Adrenal gland (tissue), 12 donors: ENCODE data around the gene ARHGAP44. TPM values are rescaled to one million over a fixed set of nuclear protein-coding genes. Genes with fewer than 3 reads are reported as not detected.

Experiments
- DNase-seq, 7 donors: peaks; one replicate each; pipeline ENCODE4 v3.0.0-alpha.2; 2019 to 2020
- H3K27ac ChIP-seq, 5 donors: fragments of 200-600 bp; sonication (generic) in 4 of 5; 1 replicate in 3 of 5; 2 replicates in 2 of 5; pipeline versions ENCODE4 v1.5.1 to v1.8.0; 2016 to 2020; ENCODE audit warnings: mild to moderate bottlenecking in 1 of 5
- H3K27me3 ChIP-seq: fragments of 200-600 bp; 2 replicates; pipeline ENCODE4 v1.8.0; 2021
- H3K36me3 ChIP-seq, 2 donors: fragments of 200-600 bp; replicated peaks in 1 of 2; 1 replicate in 1 of 2; 2 replicates in 1 of 2; pipeline versions ENCODE4 v1.5.1 to v1.8.0; 2018 to 2022
- H3K4me1 ChIP-seq, 2 donors: fragments of 200-600 bp; replicated peaks in 1 of 2; 1 replicate in 1 of 2; 2 replicates in 1 of 2; pipeline versions ENCODE4 v1.5.1 to v1.8.0; 2018 to 2021
- H3K4me3 ChIP-seq, 4 donors: fragments of 200-600 bp; sonication (generic) in 3 of 4; one replicate each; pipeline ENCODE4 v1.5.1; 2016 to 2018
- H3K9me3 ChIP-seq, 3 donors: fragments of 200-600 bp; sonication (generic) in 1 of 3; replicated peaks in 1 of 3; 1 replicate in 2 of 3; 2 replicates in 1 of 3; pipeline versions ENCODE4 v1.5.1 to v1.8.0; 2016 to 2021
- POLR2A ChIP-seq, 2 donors: fragments of 450-650 bp; IDR thresholded peaks; one replicate each; pipeline ENCODE4 v1.6.1; 2017; ENCODE audit warnings: antibody characterized with exemption in 2 of 2, mild to moderate bottlenecking in 2 of 2, moderate library complexity in 1 of 2
- WGBS, 4 donors: extraction: QIAGEN DNeasy Blood & Tissue Kit in 2 of 4; methylation state at CpG; one replicate each; pipeline versions ENCODE4 v1.1.5 to v1.1.7; 2013 to 2017; 5-methylcytosine and 5-hydroxymethylcytosine counted together
- intact Hi-C, 2 donors: fragments of 100-400 bp; cut with DNase I; formaldehyde crosslinking; loops; one replicate each; pipeline versions ENCODE4 v1.14.1 to v1.15.0; 2022 to 2023
- polyA plus RNA-seq, 3 donors: library from polyadenylated mRNA; stranded (reverse); fragments of 200-250 nt in 2 of 3; fragments of 350-450 nt in 1 of 3; fragmentation: Illumina TruSeq in 1 of 3; extraction: RNeasy Lipid Tissue Mini Kit (QIAGEN cat#74804) in 1 of 3; gene quantifications; one replicate each; pipeline ENCODE4 v1.2.3, GENCODE V29; 2013 to 2014
- total RNA-seq, 9 donors: library from RNA; depleted of rRNA in 4 of 9; stranded (reverse); fragments of >200 nt in 4 of 9; fragments of 120-200 nt in 1 of 9; fragmentation: NEBNext Ultra II Directional in 1 of 9; extraction: Animal tissue kit (Norgen Biotek cat#: 25700) in 1 of 9; gene quantifications; one replicate each; pipeline versions ENCODE4 v1.1.0 to v1.2.4, GENCODE V29; 2013 to 2023
- TF ChIP-seq, protein P1 (sequence below), 6 experiments: fragments of 450-650 bp in 4 of 6; fragments of 200-600 bp in 2 of 6; sonication (generic) in 1 of 6; IDR thresholded peaks; 1 replicate in 5 of 6; 2 replicates in 1 of 6; pipeline versions ENCODE4 v1.5.1 to v1.8.0; 2016 to 2021; ENCODE audit warnings: antibody characterized with exemption in 6 of 6, mild to moderate bottlenecking in 2 of 6, moderate library complexity in 1 of 6
- donor health status: healthy with polysubstance abuse.
- donor health status: Bipolar disorder and iron deficiency.
- donor health status: DM: yes; HTN: yes; CAD: no.
- donor health status: DM: no; HTN: no; CAD: no.
- donor health status: DM: no; HTN: no; CAD: no.
- donor health status: DM: yes; HTN: yes; CAD: no.

The ARHGAP44 gene
- total and polyA plus RNA-seq, 12 donors: 1.1 to 45.2 (median 2.6) TPM

DNA sequence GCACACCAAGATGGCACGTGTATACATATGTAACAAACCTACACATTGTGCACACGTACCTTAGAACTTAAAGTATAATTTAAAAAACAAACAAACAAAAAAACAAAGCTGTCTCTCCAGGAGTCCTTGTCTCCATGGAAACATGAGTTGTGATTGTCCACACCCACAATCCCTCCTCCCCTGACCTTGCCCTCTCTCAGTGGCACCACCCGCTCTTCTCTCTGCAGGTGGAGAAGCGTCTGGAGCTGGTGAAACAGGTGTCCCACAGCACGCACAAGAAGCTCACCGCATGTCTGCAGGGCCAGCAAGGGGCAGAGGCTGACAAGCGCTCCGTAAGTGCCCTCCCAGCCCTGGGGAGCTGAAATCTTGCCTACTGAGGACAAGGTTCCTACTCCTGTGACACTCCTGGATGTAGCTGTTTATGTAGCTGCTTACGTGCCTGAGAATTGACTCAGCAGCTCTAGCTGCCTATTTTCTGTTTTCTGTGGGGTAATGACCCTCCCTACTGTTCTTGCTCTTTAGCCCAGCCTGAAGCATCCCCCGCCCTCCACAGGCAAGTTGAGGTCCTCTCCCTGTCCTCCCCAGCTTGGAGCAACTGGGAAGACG, 107.0 kb downstream of the ARHGAP44 start:
- 79 to 94% (median 83%) methylated on average over 9 to 11 of the region's 11 CpGs for WGBS, 4 donors
- Histone ChIP-seq H3K27ac (no peak overlapping the region), H3K4me3 (no peak overlapping the region), H3K4me1 (no peaks in the 10 kb centered on the region), H3K36me3 (no peaks in the 10 kb centered on the region), H3K9me3 (no peaks in the 10 kb centered on the region), H3K27me3 (no peaks in the 10 kb centered on the region)
- intact Hi-C loops: no loop called here
- TF ChIP-seq, protein P1, sequence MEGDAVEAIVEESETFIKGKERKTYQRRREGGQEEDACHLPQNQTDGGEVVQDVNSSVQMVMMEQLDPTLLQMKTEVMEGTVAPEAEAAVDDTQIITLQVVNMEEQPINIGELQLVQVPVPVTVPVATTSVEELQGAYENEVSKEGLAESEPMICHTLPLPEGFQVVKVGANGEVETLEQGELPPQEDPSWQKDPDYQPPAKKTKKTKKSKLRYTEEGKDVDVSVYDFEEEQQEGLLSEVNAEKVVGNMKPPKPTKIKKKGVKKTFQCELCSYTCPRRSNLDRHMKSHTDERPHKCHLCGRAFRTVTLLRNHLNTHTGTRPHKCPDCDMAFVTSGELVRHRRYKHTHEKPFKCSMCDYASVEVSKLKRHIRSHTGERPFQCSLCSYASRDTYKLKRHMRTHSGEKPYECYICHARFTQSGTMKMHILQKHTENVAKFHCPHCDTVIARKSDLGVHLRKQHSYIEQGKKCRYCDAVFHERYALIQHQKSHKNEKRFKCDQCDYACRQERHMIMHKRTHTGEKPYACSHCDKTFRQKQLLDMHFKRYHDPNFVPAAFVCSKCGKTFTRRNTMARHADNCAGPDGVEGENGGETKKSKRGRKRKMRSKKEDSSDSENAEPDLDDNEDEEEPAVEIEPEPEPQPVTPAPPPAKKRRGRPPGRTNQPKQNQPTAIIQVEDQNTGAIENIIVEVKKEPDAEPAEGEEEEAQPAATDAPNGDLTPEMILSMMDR (IDR thresholded peaks at IDR 0.05): no peak
- no peak for TF ChIP-seq POLR2A (IDR thresholded peaks at IDR 0.05)
- DNase-seq: no peak

DNA sequence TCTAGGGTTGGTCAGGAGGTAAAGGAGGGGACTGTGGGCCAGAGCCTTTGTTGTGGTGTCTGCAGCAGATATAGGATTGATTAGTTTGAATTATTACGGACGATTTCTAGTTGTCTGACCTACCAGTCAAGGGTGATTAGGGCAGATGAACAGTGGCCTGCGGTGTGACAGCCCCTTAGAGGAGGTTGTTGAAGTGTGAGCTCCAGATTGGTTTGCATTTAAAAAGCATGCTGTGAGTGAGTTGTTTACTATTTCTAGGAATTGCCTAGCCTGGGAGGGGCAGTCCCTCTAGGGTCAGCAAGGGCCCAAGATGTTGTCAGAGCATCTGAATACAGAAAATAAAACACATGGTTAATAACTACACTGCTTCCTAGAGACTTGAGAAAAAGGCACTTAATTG, 108.8 kb downstream of the ARHGAP44 start:
- Histone ChIP-seq H3K36me3 (no peaks in the 10 kb centered on the region), H3K4me3 (no peak overlapping the region), H3K4me1 (no peaks in the 10 kb centered on the region), H3K27ac (no peak overlapping the region), H3K27me3 (no peaks in the 10 kb centered on the region), H3K9me3 (no peaks in the 10 kb centered on the region)
- WGBS, 4 donors: 60 to 79% (median 64%) methylated on average over 3 of the region's 3 CpGs
- TF ChIP-seq, protein P1 (IDR thresholded peaks at IDR 0.05): no peak
- no peak for TF ChIP-seq POLR2A (IDR thresholded peaks at IDR 0.05)
- intact Hi-C loops: no loop called here
- no peak for DNase-seq

DNA sequence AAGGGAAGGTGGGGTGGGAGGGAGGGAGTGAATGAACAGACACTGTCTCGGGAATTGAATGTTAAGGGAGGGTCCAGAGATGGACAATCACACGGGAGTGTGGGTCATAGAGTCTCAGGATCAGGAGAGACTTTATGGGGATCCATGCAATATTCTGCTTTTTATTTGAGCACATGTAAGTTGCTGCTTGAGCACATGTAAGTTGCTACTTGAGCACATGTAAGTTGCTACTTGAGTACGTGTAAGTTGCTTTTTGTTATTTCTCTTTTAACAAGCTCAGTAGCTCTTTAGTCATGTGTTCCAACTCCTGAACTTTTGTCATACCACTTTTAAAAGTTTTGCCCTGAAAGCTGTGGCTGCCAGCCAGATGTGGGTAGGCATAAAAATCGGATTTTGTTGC, 110.3 kb downstream of the ARHGAP44 start:
- no peak overlapping the region for H3K4me3 ChIP-seq
- no peak overlapping the region for H3K27ac ChIP-seq
- no peaks in the 10 kb centered on the region for H3K36me3 ChIP-seq
- TF ChIP-seq, protein P1 (IDR thresholded peaks at IDR 0.05): no peak
- TF ChIP-seq POLR2A (IDR thresholded peaks at IDR 0.05): no peak
- no peak for DNase-seq
- no peaks in the 10 kb centered on the region for H3K27me3 ChIP-seq
- no peaks in the 10 kb centered on the region for H3K4me1 ChIP-seq
- H3K9me3 ChIP-seq: no peaks in the 10 kb centered on the region
- 51 to 70% (median 62%) methylated on average over 4 of the region's 4 CpGs for WGBS, 4 donors
- intact Hi-C loops: no loop called here

DNA sequence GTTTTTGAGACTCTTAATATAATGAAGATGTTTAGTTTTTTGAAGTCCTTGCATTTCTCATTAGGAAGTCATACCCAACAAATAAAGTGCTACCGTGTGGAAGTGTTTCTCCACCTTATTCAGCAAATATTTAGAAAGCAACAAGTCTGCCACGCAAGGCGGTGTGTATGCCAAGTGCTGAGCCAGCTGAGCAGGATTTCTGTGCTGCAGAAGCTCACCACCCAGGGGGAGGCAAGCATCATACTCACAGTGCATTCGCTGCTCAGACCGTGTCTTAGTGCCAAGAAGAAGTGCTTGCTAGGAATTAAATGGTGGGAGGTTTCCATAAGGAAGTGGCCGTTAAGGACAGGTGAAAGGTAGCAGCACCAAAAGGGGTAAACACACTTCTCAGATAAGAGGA, 111.2 kb downstream of the ARHGAP44 start:
- intact Hi-C loops: no loop called here
- DNase-seq: no peak
- Histone ChIP-seq H3K9me3 (no peaks in the 10 kb centered on the region), H3K27me3 (no peaks in the 10 kb centered on the region), H3K27ac (no peak overlapping the region), H3K4me3 (no peak overlapping the region), H3K4me1 (no peaks in the 10 kb centered on the region), H3K36me3 (no peaks in the 10 kb centered on the region)
- no peak for TF ChIP-seq POLR2A (IDR thresholded peaks at IDR 0.05)
- TF ChIP-seq, protein P1 (IDR thresholded peaks at IDR 0.05): no peak
- 75 to 93% (median 89%) methylated on average over 6 of the region's 6 CpGs for WGBS, 4 donors
